Stomach (tissue), 9 donors: ENCODE measurements around the gene NPM3. TPM values are rescaled to one million over a fixed set of nuclear protein-coding genes. Genes with fewer than 3 reads are reported as not detected.
A peak's percentile ranks its signal among the peaks of the same experiment; 100 is the strongest.

Experiments used
- DNase-seq, 2 donors: peaks; one replicate each; pipeline versions ENCODE4 v3.0.0 to v3.0.0-alpha.2; 2013 to 2019
- H3K27ac ChIP-seq, 5 donors: fragments of 200-600 bp in 4 of 5; sonication (generic) in 4 of 5; one replicate each; pipeline ENCODE4 v1.5.1; 2013 to 2019; ENCODE audit warnings: mild to moderate bottlenecking in 1 of 5, moderate library complexity in 1 of 5
- H3K27me3 ChIP-seq, 3 donors: fragments of 200-600 bp; sonication (generic); one replicate each; pipeline ENCODE4 v1.5.1; 2017 to 2019; ENCODE audit warnings: mixed run types in 1 of 3
- H3K36me3 ChIP-seq, 4 donors: fragments of 200-600 bp; sonication (generic); 1 replicate in 3 of 4; 2 replicates in 1 of 4; pipeline ENCODE4 v1.5.1; 2016 to 2019
- H3K4me1 ChIP-seq, 4 donors: fragments of 200-600 bp; sonication (generic); one replicate each; pipeline ENCODE4 v1.5.1; 2016 to 2019
- H3K4me3 ChIP-seq, 4 donors: fragments of 200-600 bp; sonication (generic) in 3 of 4; one replicate each; pipeline ENCODE4 v1.5.1; 2016 to 2019; ENCODE audit warnings: mild to moderate bottlenecking in 1 of 4
- H3K9me3 ChIP-seq, 4 donors: fragments of 200-600 bp; sonication (generic); one replicate each; pipeline ENCODE4 v1.5.1; 2016 to 2019
- CTCF ChIP-seq, 7 experiments: fragments of 450-650 bp in 4 of 7; fragments of 200-600 bp in 3 of 7; sonication (generic) in 3 of 7; IDR thresholded peaks; one replicate each; pipeline ENCODE4 v1.5.1; 2016 to 2019; ENCODE audit warnings: antibody characterized with exemption in 7 of 7, control low read depth in 2 of 7, mild to moderate bottlenecking in 1 of 7
- EP300 ChIP-seq: sonication (generic); formaldehyde crosslinking; IDR thresholded peaks from one replicate; pipeline ENCODE4 v1.6.1; 2017; ENCODE audit warnings: antibody characterized with exemption
- POLR2A ChIP-seq, 4 donors: fragments of 450-650 bp; IDR thresholded peaks; one replicate each; pipeline ENCODE4 v1.6.1; 2016; ENCODE audit warnings: antibody characterized with exemption in 4 of 4, control low read depth in 2 of 4, mild to moderate bottlenecking in 1 of 4, moderate library complexity in 1 of 4
- POLR2AphosphoS5 ChIP-seq, 3 donors: sonication (generic); formaldehyde crosslinking; IDR thresholded peaks; one replicate each; pipeline ENCODE4 v1.6.1; 2016; ENCODE audit warnings: antibody characterized with exemption in 3 of 3
- WGBS, 5 donors: extraction: QIAGEN DNeasy Blood & Tissue Kit in 3 of 5; methylation state at CpG; one replicate each; pipeline versions ENCODE4 v1.1.5 to v1.1.7; 2013 to 2018; 5-methylcytosine and 5-hydroxymethylcytosine counted together
- intact Hi-C: fragments of 100-400 bp; cut with DNase I; formaldehyde crosslinking; loops from one replicate; pipeline ENCODE4 v1.15.1; 2023; ENCODE audit warnings: low total_unique reads
- polyA plus RNA-seq, 3 donors: library from polyadenylated mRNA; stranded (reverse); fragments of 200-250 nt; gene quantifications; one replicate each; pipeline ENCODE4 v1.2.3, GENCODE V29; 2013
- total RNA-seq, 5 donors: library from RNA; depleted of rRNA; stranded (reverse); fragments of >200 nt; gene quantifications; one replicate each; pipeline versions ENCODE4 v1.1.0 to v1.2.3, GENCODE V29; 2014 to 2016
- donor health status: healthy with polysubstance abuse.
- donor health status: Bipolar disorder and iron deficiency.
- donor health status: healthy.

Gene NPM3
- total and polyA plus RNA-seq, 8 donors: 2.3 to 68.1 (median 26.0) TPM; not detected in 1

DNA sequence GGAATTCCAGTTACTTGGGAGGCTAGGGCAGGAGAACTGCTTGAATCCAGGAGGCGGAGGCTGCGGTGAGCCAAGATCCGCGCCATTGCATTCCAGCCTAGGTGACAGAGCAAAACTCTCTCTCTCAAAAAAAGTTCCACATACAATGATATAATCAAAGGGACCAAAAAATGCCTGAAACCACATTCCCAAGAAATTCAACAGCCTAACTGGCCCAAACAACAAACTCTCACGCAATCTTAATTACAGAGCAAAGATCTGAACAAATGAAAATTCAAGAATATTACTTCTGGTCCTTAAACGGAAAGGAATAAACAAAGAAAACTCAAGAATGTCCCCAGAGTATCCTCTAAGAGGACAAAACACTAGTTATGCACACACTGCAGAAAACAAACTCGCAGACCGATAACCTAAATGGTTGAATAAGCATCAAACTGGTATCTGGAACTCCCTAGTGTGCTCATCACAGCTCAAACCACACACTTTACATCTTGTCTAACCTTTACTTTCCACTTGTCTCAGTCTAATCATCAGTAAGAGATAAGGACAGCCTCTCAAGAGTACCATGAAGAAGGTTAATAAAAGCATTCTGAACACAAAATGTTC is 31.3 kb upstream of the NPM3 start:
- H3K27me3 ChIP-seq: no peaks in the 10 kb centered on the region
- H3K4me1 ChIP-seq: peaks cover 23 to 74% (median 47%) of the 10 kb centered on the region in 4 donors
- H3K4me3 ChIP-seq: peak overlapping the region; percentile 98 to 99 (median 99)
- peak in 1 of 2 donors; percentile 9 for DNase-seq
- intact Hi-C loops: no loop called here
- WGBS, 5 donors: 66 to 79% (median 71%) methylated on average over 8 of the region's 8 CpGs
- peak overlapping the region in 1 of 5 donors; percentile 24 for H3K27ac ChIP-seq
- H3K9me3 ChIP-seq: no peaks in the 10 kb centered on the region
- TF ChIP-seq EP300 (no peak), POLR2AphosphoS5 (IDR thresholded peaks at IDR 0.05) (no peak), POLR2A (IDR thresholded peaks at IDR 0.05) (no peak), CTCF (IDR thresholded peaks at IDR 0.05) (no peak)
- peaks cover 20 to 36% (median 36%) of the 10 kb centered on the region in 4 donors for H3K36me3 ChIP-seq

DNA sequence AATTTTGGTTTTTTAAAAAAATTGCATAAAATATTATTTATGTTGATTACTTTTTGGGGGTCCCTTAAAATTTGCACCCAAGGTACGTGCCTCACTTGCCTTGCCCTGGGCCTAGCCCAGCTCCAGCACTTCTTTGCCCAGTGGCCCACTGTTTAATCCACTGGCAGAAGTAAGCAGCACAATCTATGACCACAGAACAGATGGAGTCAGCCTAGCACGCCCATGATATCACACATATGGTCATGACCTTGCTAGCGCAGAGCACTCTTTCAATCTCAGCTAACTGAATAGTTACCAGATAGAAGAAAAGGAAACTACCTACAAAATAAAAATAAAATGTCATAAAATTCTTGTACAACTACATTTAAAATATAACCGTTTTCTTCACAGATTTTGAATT is 29.4 kb upstream of the NPM3 start:
- TF ChIP-seq POLR2AphosphoS5 (IDR thresholded peaks at IDR 0.05) (no peak), EP300 (no peak), CTCF (IDR thresholded peaks at IDR 0.05) (no peak), POLR2A (IDR thresholded peaks at IDR 0.05) (no peak)
- Histone ChIP-seq H3K4me3 (no peak overlapping the region), H3K27ac (no peak overlapping the region), H3K9me3 (no peaks in the 10 kb centered on the region), H3K4me1 (peaks cover 15 to 68% (median 39%) of the 10 kb centered on the region in 4 donors), H3K27me3 (no peaks in the 10 kb centered on the region), H3K36me3 (peaks cover 32 to 56% (median 55%) of the 10 kb centered on the region in 4 donors)
- intact Hi-C loops: no loop called here
- 59 to 76% (median 63%) methylated on average over 4 of the region's 4 CpGs for WGBS, 5 donors
- no peak for DNase-seq

DNA sequence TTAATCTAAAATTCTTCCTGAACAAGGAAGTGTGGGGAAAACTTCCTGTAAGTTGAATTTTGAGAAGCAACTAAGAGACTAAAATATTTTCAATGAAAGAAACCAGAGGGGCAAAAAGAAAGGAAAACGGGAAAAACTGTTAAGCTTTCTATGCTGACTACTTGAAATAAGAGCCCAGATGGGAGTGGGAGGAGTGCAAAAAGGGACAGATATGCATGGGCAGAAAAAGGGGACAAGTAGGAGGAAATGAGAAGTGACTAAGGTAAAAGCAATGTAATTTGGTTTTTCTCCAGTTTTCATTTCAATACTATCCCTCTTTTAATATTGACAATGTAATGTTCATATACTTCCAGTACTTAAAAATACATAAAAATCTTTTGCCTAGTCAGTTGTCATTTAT is 23.9 kb upstream of the NPM3 start:
- intact Hi-C loops: no loop called here
- no peak for TF ChIP-seq CTCF (IDR thresholded peaks at IDR 0.05)
- Histone ChIP-seq H3K27me3 (no peaks in the 10 kb centered on the region), H3K36me3 (peaks cover 78 to 100% (median 100%) of the 10 kb centered on the region in 4 donors), H3K4me3 (no peak overlapping the region), H3K27ac (no peak overlapping the region), H3K9me3 (no peaks in the 10 kb centered on the region), H3K4me1 (peaks cover 0 to 27% (median 6%) of the 10 kb centered on the region in 4 donors)
- no peak for DNase-seq
- 76 to 89% (median 83%) methylated on average over 1 of the region's 1 CpG for WGBS, 5 donors

- WGBS, 5 donors: 65 to 76% (median 67%) methylated on average over 4 of the region's 4 CpGs
- Histone ChIP-seq H3K4me1 (peaks cover 0 to 14% (median 0%) of the 10 kb centered on the region in 4 donors), H3K9me3 (no peaks in the 10 kb centered on the region), H3K4me3 (no peak overlapping the region), H3K27me3 (no peaks in the 10 kb centered on the region), H3K27ac (no peak overlapping the region), H3K36me3 (peaks cover 89 to 100% (median 100%) of the 10 kb centered on the region in 4 donors)
- no peak for DNase-seq
- intact Hi-C loops: no loop called here
- TF ChIP-seq POLR2A (IDR thresholded peaks at IDR 0.05) (no peak), EP300 (no peak), POLR2AphosphoS5 (IDR thresholded peaks at IDR 0.05) (no peak), CTCF (IDR thresholded peaks at IDR 0.05) (no peak)
Measured at GRCh38 chr10:101803511-101803910, 20.3 kb upstream of the NPM3 start.
